GM21529 (cell line): ENCODE measurements around the gene FAM209A.
"Not testable (repeated sequence)": the region's sequence is repeated elsewhere in the genome, so short reads cannot be mapped to it uniquely, and the experiment has no call there.

Experiments used
- ATAC-seq: cut with Tn5 transposase; IDR thresholded peaks from one replicate; pipeline ENCODE4 v1.9.1; 2021; ENCODE audit not compliant: unreplicated experiment

FAM209A gene, protein sequence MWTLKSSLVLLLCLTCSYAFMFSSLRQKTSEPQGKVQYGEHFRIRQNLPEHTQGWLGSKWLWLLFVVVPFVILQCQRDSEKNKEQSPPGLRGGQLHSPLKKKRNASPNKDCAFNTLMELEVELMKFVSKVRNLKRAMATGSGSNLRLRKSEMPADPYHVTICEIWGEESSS

GRCh38 chr20:56524444-56524843, at the start of gene FAM209A:
Gene FAM209A (plus strand): TSS chr20:56524744. CDS start chr20:56524809, 65 bp downstream.
- ATAC-seq, result not testable (repeated sequence)

DNA sequence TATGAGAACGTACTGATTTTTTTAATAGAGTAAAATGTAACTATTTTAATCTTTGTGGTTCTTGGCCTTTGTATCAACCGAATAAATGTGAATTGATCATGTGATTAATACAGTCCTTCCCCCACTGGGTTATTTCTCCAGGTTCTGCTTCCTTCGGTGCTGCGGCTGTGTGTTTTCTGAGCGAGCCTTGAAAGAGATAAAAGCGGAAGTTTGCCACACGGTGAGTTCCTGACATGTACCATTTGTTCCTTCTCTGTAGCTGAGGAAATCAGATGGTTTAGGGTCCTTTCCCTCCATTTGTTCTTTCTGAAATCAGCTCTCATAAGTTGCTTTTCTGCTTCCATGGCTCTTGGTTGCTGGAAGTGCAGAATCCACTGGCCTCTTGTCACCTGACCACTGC, 40.6 kb upstream of the FAM209A start:
- ATAC-seq, result no peak

DNA sequence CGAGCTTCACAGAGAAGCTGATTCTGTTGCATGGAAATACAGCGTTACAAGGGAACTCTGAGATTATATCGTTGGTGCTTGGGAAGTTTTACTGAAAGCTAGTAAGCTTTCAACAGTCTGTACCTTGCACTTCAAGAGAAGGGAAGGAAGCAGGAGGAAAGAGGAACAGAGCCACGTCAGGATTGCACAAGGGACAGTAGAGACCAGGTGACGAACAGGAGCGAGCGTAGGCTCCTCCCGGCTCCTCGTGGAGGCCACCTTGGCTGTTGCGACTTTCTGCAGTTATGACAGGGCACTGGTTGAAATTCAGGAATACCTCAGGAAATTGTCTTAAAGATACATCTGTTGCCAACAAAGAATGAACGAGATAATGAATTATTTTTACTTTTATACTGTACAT, 37.3 kb upstream of the FAM209A start:
- ATAC-seq, result no peak

- no peak for ATAC-seq
Observed at GRCh38 chr20:56488566-56488965, 36.0 kb upstream of the FAM209A start.

- no peak for ATAC-seq
Observed at GRCh38 chr20:56501116-56501515, 23.4 kb upstream of the FAM209A start.

- no peak for ATAC-seq
Observed at GRCh38 chr20:56503916-56504315, 20.6 kb upstream of the FAM209A start.

- ATAC-seq, result no peak
Observed at GRCh38 chr20:56504373-56505005, 20.1 kb upstream of the FAM209A start.

GRCh38 chr20:56506103-56506502, 18.4 kb upstream of the FAM209A start:
- ATAC-seq, result no peak

DNA sequence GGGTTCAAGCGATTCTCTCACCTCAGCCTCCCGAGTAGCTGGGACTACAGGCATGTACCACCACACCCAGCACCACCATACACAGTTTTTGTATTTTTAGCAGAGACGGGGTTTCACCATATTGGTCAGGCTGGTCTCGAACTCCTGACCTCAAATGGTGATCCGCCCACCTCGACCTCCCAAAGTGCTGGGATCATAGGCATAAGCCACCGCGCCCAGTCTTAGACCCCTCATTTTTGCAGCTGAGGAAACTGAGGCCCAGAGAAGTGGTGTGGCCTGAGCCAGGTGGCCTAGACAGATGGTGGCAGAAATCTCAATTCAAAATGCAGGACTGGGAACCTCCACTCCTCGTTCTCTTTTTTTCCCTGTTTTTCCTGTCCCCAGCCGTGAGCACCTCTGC, 12.6 kb upstream of the FAM209A start:
- ATAC-seq, result no peak

DNA sequence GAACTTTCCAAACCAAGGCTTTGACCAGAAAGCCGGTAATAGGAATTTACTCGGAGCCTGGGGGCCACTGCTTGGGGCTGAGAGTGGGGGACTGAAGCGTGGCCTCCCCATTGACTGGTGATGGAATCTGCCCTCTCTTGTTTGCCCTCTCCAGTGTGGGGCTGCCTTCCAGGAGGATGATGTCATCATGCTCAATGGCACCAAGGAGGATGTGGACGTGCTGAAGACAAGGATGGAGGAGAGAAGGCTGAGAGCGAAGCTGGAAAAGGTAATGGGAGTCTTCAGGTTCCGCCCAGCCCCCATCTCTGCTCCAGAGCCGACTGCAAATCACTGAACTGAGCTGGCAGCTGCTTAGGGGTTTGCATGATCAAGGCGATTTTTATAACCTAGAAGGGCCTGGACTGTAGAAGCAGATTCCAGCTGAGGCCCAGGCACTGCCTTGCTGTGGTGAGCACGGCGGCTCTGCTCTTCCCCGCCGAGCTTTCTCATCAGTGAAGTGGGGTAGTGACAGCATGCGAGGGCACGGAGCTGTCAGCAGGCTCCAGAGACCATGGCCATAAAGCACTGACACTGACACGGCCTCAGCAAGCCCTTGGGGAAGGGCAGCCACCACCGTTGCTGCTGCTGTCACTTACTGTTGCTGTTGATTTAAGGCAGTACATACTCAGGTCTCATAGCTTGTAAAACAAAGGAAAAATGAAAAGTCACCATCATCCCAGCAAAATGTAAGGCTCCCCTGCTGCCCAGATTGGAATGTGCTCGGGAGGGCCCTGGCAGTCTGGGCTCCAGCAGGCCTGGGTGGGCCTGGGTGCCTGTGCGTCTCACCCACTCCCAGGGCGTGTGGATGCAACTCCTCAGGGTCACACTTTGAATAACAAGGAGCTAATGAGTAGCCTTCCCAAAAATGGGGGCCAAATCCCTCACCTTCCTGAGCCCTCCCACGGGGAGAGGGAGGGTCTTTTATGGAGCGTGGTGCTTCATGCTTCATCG, 11.1 kb upstream of the FAM209A start:
- no peak for ATAC-seq

DNA sequence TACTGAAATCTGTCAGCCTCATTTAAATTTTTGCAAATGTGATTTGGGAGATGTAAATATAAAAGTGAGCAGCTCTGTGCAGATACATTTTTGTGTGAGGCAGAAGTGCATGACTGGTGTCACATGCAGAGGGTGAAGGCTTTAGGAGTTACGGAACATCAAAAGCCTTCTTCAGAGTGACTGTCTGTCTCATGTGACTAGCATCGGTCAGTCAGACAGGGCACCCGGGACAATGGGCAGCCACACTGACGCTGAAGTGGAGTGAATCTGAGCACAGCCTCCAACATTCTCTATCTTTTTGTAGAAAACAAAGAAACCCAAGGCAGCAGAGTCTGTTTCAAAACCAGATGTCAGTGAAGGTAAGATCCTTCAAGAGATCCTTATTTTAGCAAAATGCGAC, 7.9 kb upstream of the FAM209A start:
- ATAC-seq, result no peak

DNA sequence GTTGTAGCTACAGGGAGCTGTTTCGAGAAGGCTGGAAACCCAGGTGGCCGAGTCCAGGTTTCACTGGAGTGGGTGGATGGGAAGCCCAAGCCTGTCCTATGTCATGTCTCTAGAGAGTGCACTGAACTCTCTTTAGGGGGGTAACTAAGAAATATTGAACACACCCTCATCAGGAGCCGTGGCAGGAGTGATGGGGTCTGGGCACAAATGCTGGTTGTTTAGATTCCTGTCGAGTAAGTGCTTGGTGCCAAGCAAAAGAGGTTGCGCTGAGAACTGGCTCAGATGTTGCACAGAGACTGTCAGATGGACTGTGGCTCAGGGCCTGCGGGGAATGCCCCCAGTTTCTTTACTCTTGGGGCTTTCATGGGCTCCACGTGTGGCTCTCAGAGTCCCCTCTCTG, 7.3 kb upstream of the FAM209A start:
- ATAC-seq, result no peak

DNA sequence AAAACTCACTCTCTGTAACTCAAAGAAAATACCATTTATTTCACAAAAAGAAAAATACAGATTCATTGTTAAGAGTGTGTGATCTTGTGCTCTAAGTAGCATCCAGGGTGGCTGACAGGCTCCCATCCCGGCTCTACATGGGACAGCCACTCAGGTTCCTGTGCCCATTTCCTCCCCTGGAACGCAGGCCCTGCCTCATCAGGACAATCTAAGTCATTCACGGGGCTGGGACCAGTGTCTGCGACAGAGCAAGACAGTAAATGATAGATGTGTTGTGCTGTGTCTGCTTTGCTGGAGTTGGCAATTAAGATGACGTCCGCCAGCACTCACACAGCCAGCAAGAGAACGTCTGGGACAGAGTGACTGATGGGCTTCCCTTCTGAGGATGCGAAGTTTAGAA, 6.9 kb upstream of the FAM209A start:
- ATAC-seq, result no peak

GRCh38 chr20:56518126-56518525, 6.4 kb upstream of the FAM209A start:
- ATAC-seq, result no peak

DNA sequence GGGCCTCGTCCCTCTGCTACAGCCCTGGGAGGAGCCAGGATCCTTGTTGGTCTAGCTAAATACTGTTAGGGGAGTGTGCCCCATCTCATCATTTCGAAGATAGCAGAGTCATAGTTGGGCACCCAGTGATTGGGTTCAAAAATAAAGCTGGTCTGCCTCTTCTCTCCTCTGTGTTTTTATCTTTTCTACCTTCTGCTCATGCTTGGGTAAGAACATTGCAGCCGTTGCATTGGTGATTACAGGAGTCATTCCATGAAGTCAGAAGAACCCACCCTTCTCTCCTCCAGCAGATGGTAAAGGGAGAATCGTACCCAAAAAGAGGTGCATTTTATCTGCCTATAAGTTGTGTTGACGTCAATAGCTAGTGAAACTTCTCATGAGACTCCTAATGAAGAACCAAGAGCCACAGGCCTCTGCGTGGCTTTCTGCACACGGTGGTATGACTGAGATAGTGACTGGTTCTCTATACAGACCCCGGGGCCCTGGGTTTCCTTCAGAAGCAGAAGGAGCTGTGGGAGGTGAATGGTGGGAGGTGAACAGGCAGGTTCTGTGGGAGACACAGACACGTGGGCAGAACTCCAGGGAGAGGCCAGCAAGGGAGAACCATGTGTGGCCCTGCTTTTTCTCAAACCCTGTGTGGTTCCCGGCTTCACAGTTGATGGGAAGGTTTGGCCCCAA, 5.7 kb upstream of the FAM209A start:
- no peak for ATAC-seq

- no peak for ATAC-seq
Observed at GRCh38 chr20:56519551-56519950, 5.0 kb upstream of the FAM209A start.

GRCh38 chr20:56520180-56520579, 4.4 kb upstream of the FAM209A start:
- ATAC-seq, result no peak

GRCh38 chr20:56520746-56521354, 3.7 kb upstream of the FAM209A start:
- ATAC-seq, result not testable (repeated sequence)

DNA sequence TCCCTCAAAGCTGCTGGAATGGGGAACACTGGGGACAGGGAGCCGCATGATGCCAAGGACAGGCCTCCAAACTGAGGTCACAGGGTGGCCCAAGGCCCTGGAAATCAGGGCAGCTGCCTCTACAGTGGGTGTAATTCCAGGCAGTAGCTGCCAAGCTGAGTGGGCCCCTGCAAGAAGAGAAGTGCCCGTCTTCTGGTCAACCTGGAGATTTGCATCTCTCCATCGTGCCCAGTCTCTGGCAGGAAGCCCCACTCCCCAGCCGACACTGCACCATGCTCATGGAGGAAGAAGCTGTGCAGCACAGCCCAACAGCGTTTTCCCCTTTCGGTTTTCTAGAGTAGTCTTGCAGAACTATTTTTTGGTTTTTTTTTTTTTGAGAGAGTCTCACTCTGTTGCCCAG, 2.2 kb upstream of the FAM209A start:
- no peak for ATAC-seq

GRCh38 chr20:56527521-56527920, 3.0 kb downstream of the FAM209A start:
- ATAC-seq, result no peak

GRCh38 chr20:56532946-56533345, 8.4 kb downstream of the FAM209A start, which contains the start of gene FAM209B:
Gene FAM209B (plus strand): TSS chr20:56533246. CDS start chr20:56533342, 96 bp downstream.
- ATAC-seq, result not testable (repeated sequence)
